Testis (tissue), 2 donors: Measurements from ENCODE around the gene KCNH2.

ENCODE experiments used
- POLR2A ChIP-seq: fragments of 450-650 bp; IDR thresholded peaks from one replicate; pipeline ENCODE4 v1.6.1; 2017; ENCODE audit warnings: antibody characterized with exemption, mild to moderate bottlenecking, moderate library complexity
- TF ChIP-seq, protein P1 (sequence below), 3 experiments: fragments of 450-650 bp in 2 of 3; fragments of 200-600 bp in 1 of 3; sonication (generic) in 1 of 3; IDR thresholded peaks; one replicate each; pipeline ENCODE4 v1.5.1; 2016 to 2019; ENCODE audit warnings: antibody characterized with exemption in 3 of 3, mild to moderate bottlenecking in 2 of 3, moderate library complexity in 1 of 3

DNA sequence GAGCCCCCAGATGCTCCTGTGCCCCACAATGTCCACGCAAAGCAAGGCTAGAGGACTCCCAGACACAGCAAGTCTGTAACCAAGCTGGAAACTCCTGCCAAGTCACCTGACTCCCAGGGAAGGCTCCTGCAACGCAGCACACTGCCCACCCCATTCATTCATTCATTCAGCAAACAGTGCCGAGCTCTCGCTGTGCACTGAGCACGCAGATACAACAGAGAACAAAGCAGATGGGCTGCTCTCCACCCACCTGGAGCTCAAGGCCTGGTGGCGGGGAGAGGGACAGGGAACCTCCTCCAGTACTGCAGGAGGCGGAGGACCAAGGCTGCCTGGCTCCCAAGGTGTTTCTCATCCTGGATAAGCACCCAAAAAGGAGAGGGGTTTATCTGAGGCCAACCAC, 8.6 kb downstream of the KCNH2 start:
- TF ChIP-seq, protein P1, sequence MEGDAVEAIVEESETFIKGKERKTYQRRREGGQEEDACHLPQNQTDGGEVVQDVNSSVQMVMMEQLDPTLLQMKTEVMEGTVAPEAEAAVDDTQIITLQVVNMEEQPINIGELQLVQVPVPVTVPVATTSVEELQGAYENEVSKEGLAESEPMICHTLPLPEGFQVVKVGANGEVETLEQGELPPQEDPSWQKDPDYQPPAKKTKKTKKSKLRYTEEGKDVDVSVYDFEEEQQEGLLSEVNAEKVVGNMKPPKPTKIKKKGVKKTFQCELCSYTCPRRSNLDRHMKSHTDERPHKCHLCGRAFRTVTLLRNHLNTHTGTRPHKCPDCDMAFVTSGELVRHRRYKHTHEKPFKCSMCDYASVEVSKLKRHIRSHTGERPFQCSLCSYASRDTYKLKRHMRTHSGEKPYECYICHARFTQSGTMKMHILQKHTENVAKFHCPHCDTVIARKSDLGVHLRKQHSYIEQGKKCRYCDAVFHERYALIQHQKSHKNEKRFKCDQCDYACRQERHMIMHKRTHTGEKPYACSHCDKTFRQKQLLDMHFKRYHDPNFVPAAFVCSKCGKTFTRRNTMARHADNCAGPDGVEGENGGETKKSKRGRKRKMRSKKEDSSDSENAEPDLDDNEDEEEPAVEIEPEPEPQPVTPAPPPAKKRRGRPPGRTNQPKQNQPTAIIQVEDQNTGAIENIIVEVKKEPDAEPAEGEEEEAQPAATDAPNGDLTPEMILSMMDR (IDR thresholded peaks at IDR 0.05), result no peak
- no peak for TF ChIP-seq POLR2A
